ENCODE data around the gene GTF3C4.

GTF3C4 gene

DNA sequence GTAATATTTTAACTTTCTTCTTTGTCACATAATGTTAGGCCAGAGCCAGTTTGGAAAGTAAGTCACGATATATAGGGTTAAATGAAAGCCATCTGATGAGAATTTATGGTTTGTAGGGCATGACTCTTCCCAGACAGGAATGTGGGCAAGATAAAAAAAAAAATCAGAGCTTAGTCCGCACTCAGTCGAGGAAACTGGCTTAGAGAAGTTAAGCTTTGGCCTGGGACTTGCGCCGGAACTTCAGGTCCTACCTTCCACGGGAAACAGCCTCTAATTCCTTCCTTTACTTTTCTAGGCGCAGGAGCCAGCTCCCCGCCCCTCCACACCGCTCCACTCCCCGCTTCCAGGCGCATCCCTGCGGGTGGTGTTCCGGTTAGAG, 956 bp upstream of the GTF3C4 start:
- peaks cover 57% of the 10 kb centered on the region for H3K36me3 ChIP-seq (ENCODE audit: control insufficient read depth, low read length)
- H3K27me3 ChIP-seq (ENCODE audit: control insufficient read depth, low read length): no peaks in the 10 kb centered on the region
- H3K4me3 ChIP-seq (ENCODE audit: low read length): peak overlapping the region; percentile 99
- no peaks in the 10 kb centered on the region; the same call in 1 of the 2 replicates for H3F3A ChIP-seq (ENCODE audit: control insufficient read depth, insufficient read depth)
- H3K4me2 ChIP-seq (ENCODE audit: low read length): peak overlapping the region; percentile 94
- no peaks in the 10 kb centered on the region for H3K9me2 ChIP-seq (replicated peaks; ENCODE audit: control insufficient read depth, low read length)
- H4K20me1 ChIP-seq (ENCODE audit: control insufficient read depth, insufficient read depth, low read depth, low read length): peaks cover 26% of the 10 kb centered on the region
- H3K27ac ChIP-seq (ENCODE audit: low read depth, low read length): peak overlapping the region; percentile 76
- peaks cover 99% of the 10 kb centered on the region for H3K79me2 ChIP-seq (ENCODE audit: control insufficient read depth, low read length)
- TF ChIP-seq, protein P1, sequence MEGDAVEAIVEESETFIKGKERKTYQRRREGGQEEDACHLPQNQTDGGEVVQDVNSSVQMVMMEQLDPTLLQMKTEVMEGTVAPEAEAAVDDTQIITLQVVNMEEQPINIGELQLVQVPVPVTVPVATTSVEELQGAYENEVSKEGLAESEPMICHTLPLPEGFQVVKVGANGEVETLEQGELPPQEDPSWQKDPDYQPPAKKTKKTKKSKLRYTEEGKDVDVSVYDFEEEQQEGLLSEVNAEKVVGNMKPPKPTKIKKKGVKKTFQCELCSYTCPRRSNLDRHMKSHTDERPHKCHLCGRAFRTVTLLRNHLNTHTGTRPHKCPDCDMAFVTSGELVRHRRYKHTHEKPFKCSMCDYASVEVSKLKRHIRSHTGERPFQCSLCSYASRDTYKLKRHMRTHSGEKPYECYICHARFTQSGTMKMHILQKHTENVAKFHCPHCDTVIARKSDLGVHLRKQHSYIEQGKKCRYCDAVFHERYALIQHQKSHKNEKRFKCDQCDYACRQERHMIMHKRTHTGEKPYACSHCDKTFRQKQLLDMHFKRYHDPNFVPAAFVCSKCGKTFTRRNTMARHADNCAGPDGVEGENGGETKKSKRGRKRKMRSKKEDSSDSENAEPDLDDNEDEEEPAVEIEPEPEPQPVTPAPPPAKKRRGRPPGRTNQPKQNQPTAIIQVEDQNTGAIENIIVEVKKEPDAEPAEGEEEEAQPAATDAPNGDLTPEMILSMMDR (IDR thresholded peaks at IDR 0.05; ENCODE audit: low read depth, low read length, poor library complexity, severe bottlenecking): no peak
- TF ChIP-seq EZH2phosphoT487 (IDR thresholded peaks at IDR 0.05; ENCODE audit: borderline replicate concordance, low read length): no peak
- H3K4me1 ChIP-seq (ENCODE audit: control insufficient read depth, low read length): peaks cover 41% of the 10 kb centered on the region
- no peaks in the 10 kb centered on the region for H3K9me3 ChIP-seq (ENCODE audit: control insufficient read depth, insufficient read depth, low read length)

DNA sequence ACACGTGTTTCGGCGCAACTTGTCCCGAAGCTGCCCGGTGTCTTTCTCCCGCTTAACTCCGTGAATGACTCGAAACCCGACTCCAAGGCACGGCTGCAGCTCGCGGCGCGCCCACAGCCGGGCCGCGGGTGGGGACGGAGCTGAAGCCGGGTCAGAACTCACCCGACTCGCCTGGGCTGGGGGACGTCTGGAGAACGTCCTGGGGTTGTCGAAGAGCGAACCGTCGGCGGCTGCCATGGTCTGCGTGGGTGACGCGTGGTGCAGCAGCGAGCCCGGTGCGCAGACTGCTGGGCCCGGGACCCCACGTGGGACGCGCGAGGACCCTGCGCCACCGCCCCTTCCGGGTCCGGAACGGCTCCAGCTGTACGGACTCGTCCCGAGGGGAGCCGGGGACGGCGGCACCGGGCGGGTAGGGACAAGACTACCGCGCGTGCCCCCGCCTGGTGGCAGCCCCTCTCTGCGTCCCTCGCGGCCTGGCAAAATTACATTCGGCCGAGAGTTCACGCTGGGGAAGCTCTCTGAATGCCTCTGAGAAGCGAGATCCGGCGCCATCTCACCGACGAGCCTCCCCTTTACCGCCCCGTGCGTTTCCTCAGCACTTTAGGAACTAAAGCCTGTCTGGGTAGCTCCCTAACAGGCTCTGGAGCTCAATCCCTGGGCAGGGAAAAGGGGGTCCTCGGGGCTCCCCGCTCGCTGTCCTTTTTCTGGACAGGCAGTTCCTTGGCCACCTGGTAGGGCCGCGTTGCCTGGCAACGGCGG, 387 bp upstream of the GTF3C4 start, which contains the start of gene DDX31:
Gene DDX31 (minus strand): TSS at position 286 of the 759 bp plus-strand sequence. CDS start 49 bp downstream, at position 237.
- H3K79me2 ChIP-seq (ENCODE audit: control insufficient read depth, low read length): peaks cover 99% of the 10 kb centered on the region
- peaks cover 28% of the 10 kb centered on the region for H4K20me1 ChIP-seq (ENCODE audit: control insufficient read depth, insufficient read depth, low read depth, low read length)
- peaks cover 59% of the 10 kb centered on the region for H3K36me3 ChIP-seq (ENCODE audit: control insufficient read depth, low read length)
- peak within 1 kb of the TSS; percentile 76 for H3K27ac ChIP-seq (ENCODE audit: low read depth, low read length)
- TF ChIP-seq EZH2phosphoT487 (IDR thresholded peaks at IDR 0.05; ENCODE audit: borderline replicate concordance, low read length): no peak
- TF ChIP-seq, protein P1 (IDR thresholded peaks at IDR 0.05; ENCODE audit: low read depth, low read length, poor library complexity, severe bottlenecking): peak; percentile 18
- H3K27me3 ChIP-seq (ENCODE audit: control insufficient read depth, low read length): no peaks in the 10 kb centered on the region
- peaks cover 46% of the 10 kb centered on the region for H3K4me1 ChIP-seq (ENCODE audit: control insufficient read depth, low read length)
- no peaks in the 10 kb centered on the region for H3K9me3 ChIP-seq (ENCODE audit: control insufficient read depth, insufficient read depth, low read length)
- peak within 1 kb of the TSS; percentile 94 for H3K4me2 ChIP-seq (ENCODE audit: low read length)
- H3K4me3 ChIP-seq (ENCODE audit: low read length): peak within 1 kb of the TSS; percentile 99
- H3F3A ChIP-seq (ENCODE audit: control insufficient read depth, insufficient read depth): no peaks in the 10 kb centered on the region; the same call in 1 of the 2 replicates
- no peaks in the 10 kb centered on the region for H3K9me2 ChIP-seq (replicated peaks; ENCODE audit: control insufficient read depth, low read length)

DNA sequence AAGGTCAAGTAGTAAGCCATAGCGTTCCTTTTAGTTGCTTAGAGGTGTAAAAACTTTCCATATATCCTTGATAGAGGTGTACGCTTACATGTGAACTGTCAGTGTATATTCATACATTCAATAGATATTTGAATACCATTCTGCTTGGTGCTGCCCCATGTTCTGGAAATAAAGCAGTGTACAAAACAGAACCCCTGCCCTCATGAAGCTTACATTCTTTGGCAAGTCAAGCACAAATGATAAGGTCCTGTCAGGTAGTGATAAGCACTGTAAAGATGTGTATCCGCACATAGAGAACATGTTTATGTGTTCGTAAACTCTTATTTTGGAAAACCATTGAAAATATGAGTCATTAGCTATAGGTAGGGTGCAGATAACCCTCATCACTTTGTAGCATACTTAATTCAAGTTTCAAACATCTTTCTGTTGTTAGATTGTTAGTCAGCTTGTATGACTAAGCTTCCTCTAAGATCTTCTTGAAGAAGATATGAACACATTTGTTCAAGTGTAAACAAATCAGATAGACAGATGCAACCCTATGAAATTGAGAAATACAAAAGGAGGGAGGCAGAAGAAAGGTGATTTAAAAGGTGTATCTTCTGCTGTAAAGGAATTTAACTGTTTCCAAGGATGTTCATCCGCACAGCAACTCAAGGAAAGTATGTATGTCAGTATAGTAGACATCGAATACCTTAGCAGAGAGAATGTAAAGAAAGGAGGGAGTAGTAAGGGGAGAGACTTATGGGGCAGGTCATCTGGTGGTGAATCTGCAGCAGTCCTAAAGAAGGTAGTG, 1.6 kb downstream of the GTF3C4 start:
- Histone ChIP-seq H3K27me3 (ENCODE audit: control insufficient read depth, low read length) (no peaks in the 10 kb centered on the region), H3K36me3 (ENCODE audit: control insufficient read depth, low read length) (peaks cover 48% of the 10 kb centered on the region), H3K4me1 (ENCODE audit: control insufficient read depth, low read length) (peaks cover 53% of the 10 kb centered on the region), H4K20me1 (ENCODE audit: control insufficient read depth, insufficient read depth, low read depth, low read length) (peaks cover 31% of the 10 kb centered on the region), H3K79me2 (ENCODE audit: control insufficient read depth, low read length) (peaks cover 100% of the 10 kb centered on the region), H3K27ac (ENCODE audit: low read depth, low read length) (peak overlapping the region; percentile 76; the same call in 1 of the 2 replicates), H3F3A (ENCODE audit: control insufficient read depth, insufficient read depth) (no peaks in the 10 kb centered on the region; the same call in 1 of the 2 replicates), H3K9me3 (ENCODE audit: control insufficient read depth, insufficient read depth, low read length) (no peaks in the 10 kb centered on the region), H3K4me2 (ENCODE audit: low read length) (peak overlapping the region; percentile 94), H3K4me3 (ENCODE audit: low read length) (peak overlapping the region; percentile 99), H3K9me2 (replicated peaks; ENCODE audit: control insufficient read depth, low read length) (no peaks in the 10 kb centered on the region)
- TF ChIP-seq EZH2phosphoT487 (IDR thresholded peaks at IDR 0.05; ENCODE audit: borderline replicate concordance, low read length): no peak
- TF ChIP-seq, protein P1 (IDR thresholded peaks at IDR 0.05; ENCODE audit: low read depth, low read length, poor library complexity, severe bottlenecking): no peak
